Activated CD8-positive, alpha-beta memory T cell treated with anti-CD3 and anti-CD28 coated beads for 24 hours (primary cell): ENCODE results near the gene ARSG.
"Not testable (repeated sequence)": the region's sequence is repeated elsewhere in the genome, so short reads cannot be mapped to it uniquely, and the experiment has no call there.

Source experiments
- DNase-seq: peaks from one replicate; pipeline ENCODE4 v3.0.0-alpha.2; 2020

The ARSG gene

DNA sequence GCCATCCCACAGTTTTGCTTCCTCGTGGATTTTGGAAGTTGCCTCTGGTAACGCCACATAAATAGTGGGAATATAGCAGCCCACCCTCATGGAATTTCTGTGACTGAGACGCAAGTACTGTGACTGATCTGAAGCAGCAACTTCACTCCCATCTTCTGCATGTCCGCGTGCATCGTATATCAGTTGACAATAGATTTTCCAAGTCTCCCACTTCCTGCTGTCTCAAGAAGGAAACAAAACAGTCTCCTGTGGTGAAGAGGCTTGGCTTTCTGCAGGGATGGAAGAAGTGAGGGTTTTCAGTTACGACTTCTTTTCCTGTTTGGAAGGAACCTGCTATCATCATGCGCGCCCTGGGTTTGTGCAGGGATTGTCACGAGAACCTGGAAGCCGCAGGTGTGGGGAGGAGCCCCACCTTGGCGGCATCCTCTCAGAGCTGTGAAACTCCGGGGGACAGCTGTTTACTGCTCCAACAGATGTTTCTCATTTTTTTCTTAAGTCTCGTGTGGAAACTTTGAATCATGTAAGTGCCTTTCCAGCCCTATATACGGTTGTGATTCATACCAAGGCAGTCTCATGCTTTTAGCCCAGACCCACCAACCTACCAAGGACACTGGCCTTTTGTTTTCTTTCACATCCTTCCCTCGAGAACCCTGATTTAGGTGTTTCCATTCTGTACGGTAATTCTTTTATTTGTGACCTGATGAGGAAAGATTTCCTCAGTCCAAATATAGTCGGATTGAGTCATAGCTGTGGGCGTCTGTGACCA is 108.5 kb downstream of the ARSG start:
- DNase-seq: peak; percentile 64

DNA sequence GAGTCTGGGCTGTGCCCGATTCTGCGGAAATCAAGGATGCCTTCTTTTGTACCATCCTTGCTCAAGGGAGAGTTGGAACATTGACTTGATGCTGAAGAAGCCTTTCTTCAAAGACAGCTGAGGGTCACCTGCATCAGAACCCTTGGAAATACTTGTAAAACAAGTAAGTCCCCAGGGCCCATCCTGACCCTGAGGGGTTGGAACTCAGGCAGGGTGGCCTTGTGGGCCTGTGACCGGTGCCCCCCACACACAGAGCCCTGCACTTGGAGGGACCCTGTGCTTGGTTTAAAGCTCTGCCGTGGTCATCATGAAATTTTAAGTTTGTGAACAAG is 109.1 kb downstream of the ARSG start:
- no peak for DNase-seq

DNA sequence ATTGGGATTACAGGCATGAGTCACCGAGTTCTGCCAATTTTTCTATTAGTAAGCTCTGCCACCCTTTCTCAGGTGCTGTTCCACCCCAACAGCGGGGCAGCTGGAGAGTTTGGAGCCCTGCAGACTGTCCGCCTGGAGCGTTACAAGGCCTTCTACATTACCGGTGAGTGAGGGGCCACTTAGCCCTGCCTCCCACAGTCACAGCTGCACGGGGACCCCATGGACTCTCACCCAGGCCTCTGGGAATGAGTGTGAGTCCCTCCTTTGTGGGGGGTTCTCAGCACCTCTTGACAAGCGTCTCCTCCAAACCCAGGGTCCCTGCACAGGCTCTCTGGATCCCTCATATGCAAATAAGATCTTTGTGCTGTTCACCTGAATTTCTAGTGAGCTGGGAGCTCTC is 110.0 kb downstream of the ARSG start:
- DNase-seq: no peak

DNA sequence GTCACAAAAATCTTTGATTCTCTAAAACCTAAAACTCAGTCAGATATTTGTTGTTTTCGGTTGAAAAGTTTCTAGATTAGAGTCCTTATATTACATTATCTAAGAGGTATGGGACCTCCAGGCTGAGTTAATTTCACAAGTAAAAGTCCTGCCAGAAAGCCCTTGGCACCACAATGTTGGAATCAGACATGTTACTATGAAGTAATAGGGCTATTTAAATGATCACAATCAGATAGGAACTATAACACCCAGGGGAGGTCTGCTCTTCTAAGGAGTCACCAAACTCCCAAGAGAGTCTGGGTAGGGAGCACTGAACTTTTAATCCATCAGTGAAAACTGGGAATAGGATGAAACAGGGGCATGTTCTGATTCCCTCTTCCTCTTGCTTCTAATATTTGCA is 111.8 kb downstream of the ARSG start:
- DNase-seq: no peak

DNA sequence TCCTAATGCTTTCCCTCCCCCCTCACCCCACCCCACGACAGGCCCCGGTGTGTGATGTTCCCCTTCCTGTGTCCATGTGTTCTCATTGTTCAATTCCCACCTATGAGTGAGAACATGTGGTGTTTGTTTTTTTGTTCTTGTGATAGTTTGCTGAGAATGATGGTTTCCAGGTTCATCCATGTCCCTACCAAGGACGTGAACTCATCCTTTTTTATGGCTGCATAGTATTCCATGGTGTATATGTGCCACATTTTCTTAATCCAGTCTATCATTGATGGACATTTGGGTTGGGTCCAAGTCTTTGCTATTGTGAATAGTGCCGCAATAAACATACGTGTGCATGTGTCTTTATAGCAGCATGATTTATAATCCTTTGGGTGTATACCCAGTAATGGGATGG is 112.5 kb downstream of the ARSG start:
- DNase-seq: not testable (repeated sequence)

DNA sequence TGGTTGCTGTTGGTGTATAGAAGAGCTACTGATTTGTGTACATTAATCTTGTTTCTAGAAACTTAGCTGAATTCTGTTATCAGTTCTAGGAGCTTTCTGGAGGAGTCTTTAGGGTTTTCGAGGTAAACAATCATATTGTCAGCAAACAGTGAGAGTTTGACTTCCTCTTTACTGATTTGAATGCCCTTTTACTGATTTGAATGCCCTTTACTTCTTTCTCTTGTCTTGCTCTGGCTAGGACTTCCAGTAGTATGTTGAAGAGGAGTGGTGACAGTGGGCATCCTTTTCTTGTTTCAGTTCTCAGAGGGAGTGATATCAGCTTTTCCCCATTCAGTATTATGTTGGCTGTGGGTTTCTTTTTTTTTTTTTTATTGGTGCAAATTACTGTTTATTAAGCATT is 116.4 kb downstream of the ARSG start:
- not testable (repeated sequence) for DNase-seq

DNA sequence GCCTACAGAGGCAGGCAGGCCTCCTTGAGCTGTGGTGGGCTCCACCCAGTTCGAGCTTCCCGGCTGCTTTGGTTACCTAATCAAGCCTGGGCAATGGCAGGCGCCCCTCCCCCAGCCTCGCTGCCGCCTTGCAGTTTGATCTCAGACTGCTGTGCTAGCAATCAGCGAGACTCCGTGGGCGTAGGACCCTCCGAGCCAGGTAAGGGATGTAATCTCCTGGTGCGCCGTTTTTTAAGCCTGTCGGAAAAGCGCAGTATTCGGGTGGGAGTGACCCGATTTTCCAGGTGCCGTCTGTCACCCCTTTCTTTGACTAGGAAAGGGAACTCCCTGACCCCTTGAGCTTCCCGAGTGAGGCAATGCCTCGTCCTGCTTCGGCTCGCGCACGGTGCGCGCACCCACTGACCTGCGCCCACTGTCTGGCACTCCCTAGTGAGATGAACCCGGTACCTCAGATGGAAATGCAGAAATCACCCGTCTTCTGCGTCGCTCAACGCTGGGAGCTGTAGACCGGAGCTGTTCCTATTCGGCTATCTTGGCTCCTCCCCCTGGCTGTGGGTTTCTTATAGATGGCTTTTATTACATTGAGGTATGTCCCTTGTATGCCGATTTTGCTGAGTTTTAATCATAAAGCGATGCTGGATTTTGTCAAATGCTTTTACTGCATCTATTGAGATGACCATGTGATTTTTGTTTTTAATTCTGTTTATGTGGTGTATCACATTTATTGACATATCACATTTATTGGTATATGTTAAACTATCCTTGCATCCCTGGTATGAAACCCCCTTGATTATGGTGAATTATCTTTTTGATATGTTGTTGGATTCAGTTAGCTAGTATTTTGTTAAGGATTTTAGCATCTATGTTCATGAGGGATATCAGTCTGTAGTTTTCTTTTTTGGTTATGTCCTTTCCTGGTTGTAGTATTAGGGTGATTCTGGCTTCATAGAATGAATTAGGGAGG is 122.6 kb downstream of the ARSG start:
- DNase-seq: peak; percentile 72

DNA sequence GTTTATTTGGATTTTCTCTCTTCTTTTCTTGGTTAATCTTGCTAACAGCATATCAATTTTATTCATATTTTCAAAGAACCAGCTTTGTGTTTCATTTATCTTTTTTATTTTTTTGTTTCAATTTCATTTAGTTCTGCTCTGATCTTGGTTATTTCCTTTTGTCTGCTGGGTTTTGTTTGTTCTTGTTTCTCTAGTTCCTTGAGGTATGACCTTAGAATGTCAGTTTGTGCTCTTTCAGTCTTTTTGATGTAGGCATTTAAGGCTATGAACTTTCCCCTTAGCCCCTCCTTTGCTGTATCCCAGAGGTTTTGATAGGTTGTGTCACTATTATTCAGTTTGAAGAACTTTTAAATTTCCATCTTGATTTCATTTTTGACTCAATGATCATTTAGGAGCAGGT is 123.6 kb downstream of the ARSG start:
- not testable (repeated sequence) for DNase-seq

DNA sequence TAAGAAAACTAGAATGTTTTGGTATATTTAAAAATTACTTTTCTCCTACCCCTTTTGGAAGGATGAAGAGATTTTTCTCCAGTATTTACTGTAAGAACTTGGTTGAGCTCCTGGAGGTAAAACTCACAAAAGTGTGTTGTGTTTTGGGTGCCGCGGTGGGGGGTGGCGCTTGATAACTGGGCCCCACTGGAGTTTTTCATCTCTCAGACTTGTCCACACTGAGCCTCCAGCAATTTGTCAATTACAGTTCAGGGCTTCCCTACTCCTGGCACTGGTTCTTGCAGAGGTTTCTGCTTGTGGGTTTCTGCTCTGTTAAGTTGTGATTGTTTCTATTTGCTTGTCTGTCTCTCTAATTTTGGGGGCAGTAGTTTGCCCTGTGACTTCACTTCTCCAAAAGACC is 126.0 kb downstream of the ARSG start:
- no peak for DNase-seq

DNA sequence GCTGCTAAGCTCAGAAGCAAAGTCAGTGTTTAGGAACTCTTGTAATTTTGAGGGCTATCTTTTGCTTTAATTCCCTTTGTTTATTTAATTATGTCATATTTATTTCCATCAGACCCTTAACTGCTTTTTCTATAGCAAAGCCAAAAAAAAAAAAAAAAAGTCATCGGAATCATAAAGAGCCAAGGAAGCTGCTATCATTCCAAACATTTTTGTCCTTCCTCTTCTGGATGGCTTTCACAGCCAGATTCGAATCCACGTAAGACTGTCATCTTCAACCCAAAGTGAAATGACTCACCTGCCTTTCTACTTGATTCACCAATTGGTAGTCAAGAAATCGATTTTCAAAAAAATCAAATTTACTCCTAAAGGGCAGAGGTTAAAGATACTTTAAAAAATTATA is 127.6 kb downstream of the ARSG start:
- no peak for DNase-seq

DNA sequence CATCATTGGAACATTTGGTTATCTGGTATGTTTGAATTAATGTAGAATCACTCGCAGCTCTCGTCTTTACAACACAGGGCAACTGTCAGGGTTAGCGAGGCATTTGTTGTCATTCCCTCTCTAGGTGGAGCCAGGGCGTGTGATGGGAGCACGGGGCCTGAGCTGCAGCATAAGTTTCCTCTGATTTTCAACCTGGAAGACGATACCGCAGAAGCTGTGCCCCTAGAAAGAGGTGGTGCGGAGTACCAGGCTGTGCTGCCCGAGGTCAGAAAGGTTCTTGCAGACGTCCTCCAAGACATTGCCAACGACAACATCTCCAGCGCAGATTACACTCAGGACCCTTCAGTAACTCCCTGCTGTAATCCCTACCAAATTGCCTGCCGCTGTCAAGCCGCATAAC is 128.8 kb downstream of the ARSG start:
- no peak for DNase-seq

DNA sequence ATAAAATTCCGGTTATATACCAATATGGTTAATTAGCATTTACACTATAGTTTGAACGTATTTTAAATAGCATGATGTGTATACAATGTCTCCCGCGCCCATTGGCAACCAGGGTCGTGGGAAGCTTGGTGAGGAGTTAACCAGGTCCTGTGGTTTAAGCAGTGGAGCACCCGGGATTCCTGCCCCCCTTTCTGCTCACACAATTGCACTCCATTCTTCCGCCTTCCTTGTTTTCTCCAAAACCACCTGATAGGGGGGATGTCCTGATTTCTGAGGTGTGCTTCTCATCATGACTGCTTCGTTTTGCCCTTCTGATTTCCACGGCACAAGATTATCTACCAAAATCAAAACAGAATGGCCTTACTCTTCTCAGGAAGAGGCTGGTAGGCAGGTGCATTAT is 130.2 kb downstream of the ARSG start:
- DNase-seq: no peak

DNA sequence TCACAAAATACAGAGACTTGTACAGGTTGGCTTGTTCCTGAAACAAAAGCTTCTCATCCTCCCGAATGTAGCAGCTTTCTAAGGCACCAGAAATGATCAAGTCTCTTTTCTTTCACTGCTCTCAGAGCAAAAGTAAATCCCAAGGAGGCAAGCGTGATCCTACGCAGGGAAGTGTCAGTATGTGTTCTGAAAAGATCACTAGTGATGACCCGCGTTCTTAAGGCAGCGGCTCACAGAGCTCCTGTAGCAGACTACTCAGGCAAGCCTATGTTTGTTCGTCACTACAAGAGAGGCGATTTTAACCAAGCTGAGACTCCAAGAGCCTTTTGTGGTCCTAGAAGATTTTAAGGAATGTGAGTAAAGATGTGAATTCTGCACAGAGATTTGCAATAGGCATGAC is 131.5 kb downstream of the ARSG start:
- no peak for DNase-seq

DNA sequence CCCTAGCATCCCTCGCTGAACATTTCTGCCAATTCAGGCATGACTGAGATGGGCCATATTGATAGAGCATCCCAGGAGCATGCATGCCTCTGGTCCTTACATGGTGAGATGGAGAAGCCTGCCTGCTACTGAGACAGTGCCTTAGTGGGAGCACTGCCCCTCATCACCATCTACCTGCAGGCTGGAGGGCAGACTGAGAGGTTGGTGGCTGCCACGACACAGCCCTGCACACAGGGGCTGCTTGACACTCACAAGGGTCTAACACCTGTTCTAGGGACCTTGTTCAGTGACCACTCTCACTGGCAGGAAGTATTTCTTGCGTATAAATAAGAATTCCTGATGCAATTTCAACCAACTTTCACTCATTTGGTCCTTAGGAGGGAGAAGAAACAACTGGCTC is 132.0 kb downstream of the ARSG start:
- no peak for DNase-seq

DNA sequence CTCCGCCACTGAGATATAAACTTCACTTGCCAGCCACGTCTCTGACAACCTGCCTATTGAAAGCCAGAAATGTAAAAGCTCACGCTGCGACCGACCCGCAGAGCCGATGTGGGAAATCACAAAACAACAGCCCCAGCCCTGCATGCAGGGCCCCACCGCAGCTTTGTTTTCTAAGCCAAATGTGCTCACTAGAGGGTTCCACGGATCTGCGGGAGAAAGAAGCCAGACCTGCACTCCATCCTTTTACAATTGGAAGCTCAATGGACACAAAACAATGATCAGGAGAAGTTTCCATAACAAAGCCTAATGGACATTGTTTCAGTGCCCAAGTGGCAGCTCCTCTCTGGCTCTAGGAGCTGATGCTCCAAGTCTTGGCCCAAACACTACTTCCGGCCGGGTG is 132.9 kb downstream of the ARSG start:
- DNase-seq: no peak

DNA sequence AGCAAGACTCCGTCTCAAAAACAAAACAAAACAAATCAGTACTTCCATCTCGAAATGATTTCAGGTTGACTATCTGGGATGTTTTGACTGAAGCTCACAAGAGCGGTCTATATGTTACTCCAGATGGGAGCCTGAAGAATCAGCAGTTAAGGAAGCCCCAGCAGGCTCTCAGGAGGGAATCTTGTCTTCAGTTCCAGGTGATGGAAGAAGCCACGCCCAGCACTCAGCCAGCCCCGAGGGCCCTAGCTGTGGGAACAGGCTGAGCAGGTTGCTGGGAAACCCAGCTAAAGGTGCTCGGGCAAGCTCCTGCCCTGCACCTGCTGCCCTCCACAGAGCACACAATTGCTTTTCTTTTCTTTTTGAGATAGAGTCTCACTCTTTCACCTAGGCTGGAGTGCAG is 133.6 kb downstream of the ARSG start:
- no peak for DNase-seq

DNA sequence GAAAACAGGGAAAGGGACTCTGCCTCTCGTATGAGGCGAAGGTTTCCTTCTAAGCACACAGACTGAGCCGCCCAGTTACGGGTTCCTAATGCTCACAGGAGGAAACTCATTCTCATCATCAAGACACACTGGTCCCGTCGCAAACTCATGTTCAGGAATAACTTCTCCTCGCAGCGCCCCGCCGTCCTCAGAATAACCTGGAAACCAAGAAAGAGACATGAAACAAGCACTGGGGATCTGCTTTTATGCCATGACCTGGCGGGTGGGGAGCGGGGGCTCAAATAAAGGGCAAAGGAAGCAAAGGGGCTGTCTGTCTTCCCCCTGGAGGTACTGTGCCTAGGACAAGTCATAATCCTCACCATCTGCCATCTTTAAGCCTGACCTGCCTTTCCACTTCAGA is 134.7 kb downstream of the ARSG start:
- DNase-seq: no peak

DNA sequence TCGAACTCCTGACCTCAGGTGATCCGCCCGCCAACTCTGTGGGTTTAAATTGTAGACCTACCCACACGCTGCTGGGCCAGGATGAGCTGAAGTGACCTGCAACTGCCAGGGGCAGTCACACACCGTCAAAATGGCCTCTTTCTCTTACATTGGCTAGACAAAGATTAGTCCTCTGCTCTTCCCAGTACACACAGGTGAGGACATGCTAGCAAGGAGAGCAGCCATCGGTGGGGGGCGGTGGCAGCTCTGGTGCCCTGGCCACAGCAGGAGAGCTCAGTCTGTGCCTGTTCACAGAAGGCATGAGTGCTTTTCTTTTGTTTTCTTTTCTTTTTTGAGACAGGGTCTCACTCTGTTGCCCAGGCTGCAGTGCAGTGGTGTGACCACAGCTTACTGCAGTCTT is 136.3 kb downstream of the ARSG start:
- no peak for DNase-seq

DNA sequence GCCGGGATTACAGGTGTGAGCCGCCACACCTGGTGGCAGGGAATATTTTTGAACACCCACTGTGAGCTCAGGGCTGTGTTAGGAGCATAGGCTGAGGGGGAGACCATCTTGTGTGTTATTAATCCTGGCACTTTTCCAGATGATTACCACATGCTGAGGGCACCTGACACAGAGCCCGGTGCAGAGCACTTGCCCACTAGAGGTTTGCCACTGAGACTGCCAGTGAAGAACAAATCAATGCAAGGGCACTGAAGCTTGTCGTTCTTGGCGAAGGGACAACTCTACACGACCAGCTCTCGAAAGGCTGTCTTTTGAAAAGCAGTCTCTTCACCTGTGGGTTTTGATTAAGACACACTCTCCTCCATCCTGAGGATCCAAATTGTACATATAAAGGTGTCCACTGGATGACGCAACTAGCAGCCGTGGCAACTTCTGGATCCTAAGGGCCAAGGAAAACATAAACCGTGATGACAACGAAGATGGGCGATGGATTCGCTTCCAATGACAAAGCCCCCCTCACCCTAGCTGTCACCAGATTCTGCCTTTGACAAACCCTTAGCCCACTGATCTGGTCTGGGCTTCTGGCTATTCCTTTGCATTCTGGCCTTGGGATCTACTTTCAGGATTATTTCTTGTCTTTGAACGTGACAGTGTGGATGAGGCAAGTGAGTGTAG is 137.3 kb downstream of the ARSG start:
- no peak for DNase-seq

DNA sequence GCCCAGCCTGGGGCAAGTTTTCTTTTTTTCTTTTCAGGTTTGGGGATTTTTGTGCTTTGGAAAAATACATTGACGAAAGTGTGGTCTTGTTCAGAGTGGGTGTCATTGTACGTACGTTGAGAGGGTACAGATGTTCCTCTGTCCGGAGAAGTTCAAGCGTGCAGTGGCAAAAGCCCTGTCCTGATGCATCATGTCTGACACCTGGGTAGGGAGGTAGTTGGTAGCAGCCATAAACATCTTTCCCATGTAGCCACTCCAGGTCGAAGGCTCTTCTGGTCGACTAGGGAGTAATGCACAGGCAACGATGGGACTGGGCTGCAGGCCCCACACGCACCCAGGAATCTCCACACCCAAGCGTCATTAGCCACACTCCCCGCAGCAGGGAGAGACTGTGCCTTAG is 138.6 kb downstream of the ARSG start:
- DNase-seq: no peak

DNA sequence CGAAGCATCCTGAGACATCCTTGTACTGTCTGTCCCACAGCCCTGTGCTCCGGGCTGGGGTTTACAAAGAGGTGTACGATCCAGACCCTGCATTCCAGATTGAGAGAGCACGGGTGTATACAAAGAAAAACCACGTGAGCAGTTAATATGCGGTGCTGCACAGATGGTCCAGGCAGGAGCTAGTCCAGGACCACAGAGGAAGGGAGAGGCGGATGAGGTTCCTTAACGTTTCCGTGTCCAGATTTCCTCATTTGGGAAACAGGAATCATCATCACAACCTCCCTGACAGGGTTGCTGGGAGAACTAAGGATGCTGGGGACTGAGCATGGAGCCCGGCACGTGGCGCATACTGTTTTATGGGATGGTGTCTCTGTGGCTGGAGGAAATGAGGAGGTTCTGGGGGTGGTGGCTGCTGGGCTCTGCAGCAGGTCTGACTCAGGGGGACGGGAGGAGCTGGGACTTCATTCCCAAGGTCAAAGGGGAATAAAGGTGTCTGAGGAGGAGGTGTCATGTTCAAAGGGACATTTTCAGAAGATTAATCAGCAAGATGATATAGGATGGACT is 139.8 kb downstream of the ARSG start:
- no peak for DNase-seq

DNA sequence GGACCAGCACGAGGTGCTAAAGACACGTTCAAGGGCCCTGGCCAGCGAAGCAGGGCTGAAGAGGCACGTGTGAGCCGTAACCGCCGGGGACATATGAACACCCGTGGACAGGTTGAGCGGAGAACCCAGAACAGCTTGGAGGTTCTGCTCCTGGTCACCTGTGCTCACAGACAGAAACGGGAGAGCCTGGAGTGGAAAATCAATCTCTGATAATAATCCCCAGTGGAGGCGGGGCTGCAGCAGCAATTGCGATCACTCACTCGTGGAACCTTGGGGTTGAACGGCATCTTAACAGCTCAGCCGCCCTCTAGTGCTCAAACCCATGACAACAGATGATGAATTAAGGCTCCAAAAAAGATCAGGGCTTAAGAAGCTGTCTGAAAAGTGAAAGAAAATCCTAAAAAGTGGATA is 140.4 kb downstream of the ARSG start:
- DNase-seq: peak; percentile 64

DNA sequence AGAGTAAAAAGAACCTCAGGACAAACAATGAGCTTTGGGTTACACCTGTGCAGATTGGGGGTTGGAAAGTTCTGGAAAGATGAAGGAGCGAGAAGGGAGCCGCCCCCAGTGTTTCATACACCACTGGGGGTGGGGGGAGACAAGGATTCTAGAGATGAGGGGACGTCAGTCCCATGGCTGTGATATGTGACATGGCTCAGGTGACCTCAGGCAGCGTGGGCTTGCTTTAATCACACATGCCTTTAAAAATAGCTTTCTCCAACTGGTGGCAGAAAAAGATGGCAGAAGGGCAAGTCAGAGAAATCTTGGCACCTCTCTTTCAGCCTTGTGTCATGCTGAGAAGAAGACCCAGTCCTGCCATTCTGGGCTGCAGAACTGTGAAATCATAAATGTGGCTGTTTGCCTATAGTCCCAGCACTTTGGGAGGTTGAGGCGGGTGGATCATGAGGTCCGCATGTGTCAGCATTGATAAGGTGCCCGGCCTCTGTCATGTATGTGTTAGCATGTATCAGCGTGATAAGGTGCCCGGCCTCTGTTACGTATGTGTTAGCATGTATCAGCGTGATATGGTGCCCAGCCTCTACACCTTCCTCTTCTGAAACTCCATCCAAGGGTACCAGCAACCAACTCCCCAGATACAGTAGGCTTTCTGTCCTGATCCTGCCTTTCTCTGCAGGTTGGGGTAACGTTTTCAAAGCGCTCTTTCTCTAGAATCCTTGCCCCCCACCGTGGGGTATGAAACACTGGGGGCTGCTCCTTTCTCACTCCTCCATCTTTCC is 141.0 kb downstream of the ARSG start:
- peak; percentile 49 for DNase-seq
